OCI-LY7 (cell line): ENCODE data around the gene NKX6-2.

ENCODE experiments used
- CTCF ChIP-seq: fragments of 200-600 bp; sonication (generic); conservative IDR thresholded peaks from 2 replicates; pipeline ENCODE4 v1.5.1; 2014; ENCODE audit warnings: mild to moderate bottlenecking, antibody characterized with exemption, low read length, moderate library complexity, mixed read lengths
- EZH2phosphoT487 ChIP-seq: fragments of 200-600 bp; sonication (generic); IDR thresholded peaks from 2 replicates; pipeline ENCODE4 v1.6.1; 2018; ENCODE audit warnings: low read depth, borderline replicate concordance, mild to moderate bottlenecking, mixed run types, antibody characterized with exemption, low read length, moderate library complexity, mixed read lengths

- TF ChIP-seq CTCF (no peak), EZH2phosphoT487 (no peak)
Observed at GRCh38 chr10:132827861-132828539, 42.1 kb upstream of the NKX6-2 start.
